ENCODE measurements around the gene UBTD1.
A peak's percentile ranks its signal among the peaks of the same experiment; 100 is the strongest.
"Not testable (repeated sequence)": the region's sequence is repeated elsewhere in the genome, so short reads cannot be mapped to it uniquely, and the experiment has no call there.

The UBTD1 gene

GRCh38 chr10:97498841-97499560 is at the start of gene UBTD1:
UBTD1 (plus strand) TSS chr10:97498924; CDS start chr10:97499204, 280 bp downstream.
- DNase-seq = peak; percentile 19 to 28

GRCh38 chr10:97450828-97451227 is 47.9 kb upstream of the UBTD1 start:
- no peak for DNase-seq

- DNase-seq = no peak
Observed at GRCh38 chr10:97451605-97452004, 47.1 kb upstream of the UBTD1 start.

GRCh38 chr10:97452352-97452751 is 46.4 kb upstream of the UBTD1 start:
- DNase-seq = no peak

- no peak for DNase-seq
Observed at GRCh38 chr10:97454330-97455036, 44.2 kb upstream of the UBTD1 start.

GRCh38 chr10:97456034-97456685 is 42.6 kb upstream of the UBTD1 start:
- no peak for DNase-seq

GRCh38 chr10:97456686-97457065 is 42.0 kb upstream of the UBTD1 start:
- DNase-seq = no peak

GRCh38 chr10:97459111-97459510 is 39.6 kb upstream of the UBTD1 start:
- DNase-seq = no peak

- no peak for DNase-seq
Observed at GRCh38 chr10:97459933-97460332, 38.8 kb upstream of the UBTD1 start.

- DNase-seq = no peak
Observed at GRCh38 chr10:97462309-97462708, 36.4 kb upstream of the UBTD1 start.

- peak; percentile 20 to 56 for DNase-seq
Observed at GRCh38 chr10:97463363-97464132, 35.2 kb upstream of the UBTD1 start.

- no peak for DNase-seq
Observed at GRCh38 chr10:97464226-97464625, 34.5 kb upstream of the UBTD1 start.

GRCh38 chr10:97465982-97466381 is 32.7 kb upstream of the UBTD1 start:
- no peak for DNase-seq

- DNase-seq = no peak
Observed at GRCh38 chr10:97466755-97467154, 32.0 kb upstream of the UBTD1 start.

GRCh38 chr10:97468162-97468561 is 30.6 kb upstream of the UBTD1 start:
- DNase-seq = no peak

GRCh38 chr10:97468781-97469180 is 29.9 kb upstream of the UBTD1 start:
- DNase-seq = not testable (repeated sequence)

GRCh38 chr10:97474918-97475317 is 23.8 kb upstream of the UBTD1 start:
- DNase-seq = no peak

GRCh38 chr10:97475936-97476594 is 22.7 kb upstream of the UBTD1 start:
- no peak for DNase-seq

GRCh38 chr10:97479410-97479809 is 19.3 kb upstream of the UBTD1 start:
- not testable (repeated sequence) for DNase-seq

GRCh38 chr10:97479939-97480338 is 18.8 kb upstream of the UBTD1 start:
- no peak for DNase-seq

GRCh38 chr10:97481071-97481470 is 17.7 kb upstream of the UBTD1 start:
- no peak for DNase-seq

GRCh38 chr10:97482381-97482780 is 16.3 kb upstream of the UBTD1 start:
- DNase-seq = no peak

GRCh38 chr10:97483506-97483905 is 15.2 kb upstream of the UBTD1 start:
- DNase-seq = no peak

Measured in CD4-positive, alpha-beta T cell treated with Interleukin-4 for 1 hour (primary cell).